CD1c-positive myeloid dendritic cell (primary cell): ENCODE measurements around the gene NFAM1.

Experiments
- DNase-seq: peaks from one replicate; pipeline ENCODE4 v3.0.0-alpha.2; 2016; ENCODE audit errors: extremely low spot score

NFAM1 gene

DNA sequence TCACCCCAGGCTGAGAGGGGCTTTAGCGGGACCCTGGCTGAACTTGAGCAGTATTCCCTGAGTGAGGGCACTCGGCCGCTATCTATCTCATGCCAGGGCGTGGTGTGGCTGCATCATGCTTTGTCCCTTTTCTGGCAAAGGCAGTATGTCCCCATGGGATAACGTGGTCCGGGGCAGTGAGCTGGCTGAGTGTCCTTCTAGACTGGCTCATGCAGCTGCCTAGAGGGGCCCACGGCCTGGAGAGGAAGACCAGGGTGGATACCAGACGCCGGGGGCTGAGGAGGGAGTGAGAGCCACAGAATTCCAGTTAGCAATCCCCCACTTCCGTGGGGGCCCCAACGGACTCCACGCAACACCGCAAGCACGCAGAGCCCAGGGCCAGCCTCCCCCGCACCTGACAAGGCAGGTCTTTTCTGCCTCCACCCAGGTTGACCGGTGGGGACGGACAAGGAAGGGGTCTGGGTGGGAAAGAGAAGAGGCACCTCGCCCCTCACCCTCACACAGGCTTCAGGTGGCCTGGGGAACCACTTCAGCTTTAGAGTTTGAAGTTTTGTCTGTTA, 15.5 kb downstream of the NFAM1 start:
- no peak for DNase-seq

GRCh38 chr22:42414565-42415303, 17.5 kb downstream of the NFAM1 start:
- DNase-seq, result peak; percentile 69

DNA sequence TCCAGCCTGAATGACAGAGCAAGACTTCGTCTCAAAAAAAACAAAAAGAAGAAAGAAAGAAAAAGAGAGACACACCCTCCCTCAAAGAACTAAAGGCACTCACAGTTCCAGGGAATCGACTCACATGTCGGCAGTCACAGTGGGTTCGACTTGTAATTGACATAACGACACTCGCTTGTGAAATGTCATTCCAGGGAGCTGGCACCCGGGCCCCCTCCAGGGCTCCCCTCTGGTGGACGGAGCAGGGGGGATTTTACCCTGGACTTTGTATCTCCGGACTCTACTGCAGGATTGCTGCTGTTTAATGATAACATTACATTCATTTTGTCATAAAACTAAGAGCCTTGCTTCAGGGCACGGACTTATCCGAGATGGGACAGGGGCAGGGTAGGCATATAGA, 18.2 kb downstream of the NFAM1 start:
- no peak for DNase-seq

GRCh38 chr22:42412744-42413333, 19.4 kb downstream of the NFAM1 start:
- DNase-seq, result no peak

GRCh38 chr22:42410708-42411107, 21.5 kb downstream of the NFAM1 start:
- DNase-seq, result no peak

DNA sequence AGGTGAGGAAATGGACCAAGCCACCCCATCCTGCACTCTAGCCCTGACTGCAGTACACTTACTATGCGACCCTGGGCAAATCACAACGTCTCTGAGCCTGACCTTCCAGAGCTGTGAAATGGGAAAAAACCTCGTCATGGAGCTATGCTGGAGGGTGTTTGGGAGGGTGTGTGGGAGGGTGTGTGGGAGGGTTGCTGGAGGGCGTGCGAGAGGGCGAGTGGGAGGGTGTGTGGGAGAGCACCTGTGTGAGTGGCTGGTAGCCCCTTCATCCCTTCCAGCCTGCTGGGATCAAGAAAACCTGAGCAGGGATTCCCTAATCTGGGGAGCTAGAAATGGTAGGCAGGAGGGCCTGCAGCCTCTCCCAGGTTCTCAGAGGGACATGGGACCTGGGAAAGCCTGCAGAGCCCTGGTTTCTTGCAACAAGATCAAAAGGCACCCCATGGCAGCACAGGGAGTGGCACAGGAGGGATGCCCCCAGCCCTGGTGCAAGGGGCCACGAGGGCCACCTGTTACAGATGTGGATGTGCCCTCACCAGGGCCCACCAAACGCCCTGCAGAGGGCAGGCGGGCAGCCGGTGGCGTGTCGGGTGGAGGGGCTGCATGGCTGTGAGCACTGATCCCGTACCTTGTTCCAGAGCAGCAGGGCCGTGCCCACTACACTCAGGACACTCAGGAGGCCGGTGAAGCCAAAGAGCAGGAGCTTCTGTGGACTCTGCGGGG, 23.2 kb downstream of the NFAM1 start:
- DNase-seq, result no peak

DNA sequence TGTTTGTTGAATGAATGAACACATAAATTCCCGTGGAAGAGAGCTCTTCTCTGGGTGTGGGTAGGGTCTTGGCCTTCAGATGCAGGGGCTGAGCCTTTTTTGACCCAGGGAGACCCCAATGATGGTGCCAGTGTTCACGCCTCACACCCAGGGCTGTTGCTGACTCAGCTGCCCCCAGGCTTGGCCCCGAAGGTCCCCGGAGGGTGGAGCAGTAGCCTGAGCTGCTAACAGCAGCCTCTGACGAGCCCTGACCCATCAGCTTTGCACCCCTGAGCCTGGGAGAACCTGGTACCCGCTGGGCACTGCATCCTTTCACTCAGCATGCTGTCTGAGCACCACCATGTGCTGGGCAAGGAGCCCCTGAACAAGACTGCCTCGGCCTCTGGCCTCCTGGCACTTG, 23.9 kb downstream of the NFAM1 start:
- DNase-seq, result no peak

GRCh38 chr22:42404266-42404665, 27.9 kb downstream of the NFAM1 start:
- DNase-seq, result no peak

DNA sequence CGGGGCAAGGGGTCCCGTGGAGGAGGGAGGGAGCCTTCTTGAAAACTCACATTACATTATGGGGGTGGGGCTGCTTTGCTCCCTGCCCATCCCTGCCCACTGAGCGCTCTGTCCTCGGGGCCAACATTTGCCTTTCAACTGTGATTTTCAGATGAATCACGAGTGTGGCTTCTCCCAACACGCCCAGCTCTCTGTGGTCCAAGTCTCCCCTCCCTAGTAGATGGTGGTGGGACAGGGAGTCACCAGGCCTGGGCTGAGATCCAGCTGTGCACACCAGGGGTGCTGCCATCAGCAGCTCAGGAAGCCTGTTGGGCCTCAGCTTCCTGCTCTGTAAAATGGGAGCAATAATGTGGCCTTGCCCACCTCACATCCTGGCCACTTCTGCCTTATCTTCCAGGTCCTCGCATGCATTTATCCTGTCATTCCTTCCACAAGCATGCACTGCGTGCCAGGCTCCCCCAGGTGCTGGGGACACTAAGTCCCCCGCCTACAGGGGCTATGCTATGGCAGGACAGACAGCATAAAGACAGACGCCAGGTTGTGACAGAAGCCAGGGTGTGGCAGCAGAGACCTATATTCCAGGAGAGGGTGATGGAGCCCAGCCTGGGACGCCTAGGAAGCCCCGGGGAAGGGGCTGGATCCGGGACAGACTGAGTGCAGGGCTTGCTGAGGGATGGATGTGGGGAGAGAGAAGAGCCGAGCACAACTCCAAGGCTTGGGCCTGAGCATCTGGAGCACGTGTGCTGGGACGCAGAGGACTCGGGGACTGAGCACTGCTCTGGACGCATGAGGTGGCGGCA, 30.5 kb downstream of the NFAM1 start:
- DNase-seq, result no peak

- no peak for DNase-seq
Measured at GRCh38 chr22:42400811-42401534, 31.2 kb downstream of the NFAM1 start.

- DNase-seq, result no peak
Measured at GRCh38 chr22:42399315-42400271, 32.6 kb downstream of the NFAM1 start.

DNA sequence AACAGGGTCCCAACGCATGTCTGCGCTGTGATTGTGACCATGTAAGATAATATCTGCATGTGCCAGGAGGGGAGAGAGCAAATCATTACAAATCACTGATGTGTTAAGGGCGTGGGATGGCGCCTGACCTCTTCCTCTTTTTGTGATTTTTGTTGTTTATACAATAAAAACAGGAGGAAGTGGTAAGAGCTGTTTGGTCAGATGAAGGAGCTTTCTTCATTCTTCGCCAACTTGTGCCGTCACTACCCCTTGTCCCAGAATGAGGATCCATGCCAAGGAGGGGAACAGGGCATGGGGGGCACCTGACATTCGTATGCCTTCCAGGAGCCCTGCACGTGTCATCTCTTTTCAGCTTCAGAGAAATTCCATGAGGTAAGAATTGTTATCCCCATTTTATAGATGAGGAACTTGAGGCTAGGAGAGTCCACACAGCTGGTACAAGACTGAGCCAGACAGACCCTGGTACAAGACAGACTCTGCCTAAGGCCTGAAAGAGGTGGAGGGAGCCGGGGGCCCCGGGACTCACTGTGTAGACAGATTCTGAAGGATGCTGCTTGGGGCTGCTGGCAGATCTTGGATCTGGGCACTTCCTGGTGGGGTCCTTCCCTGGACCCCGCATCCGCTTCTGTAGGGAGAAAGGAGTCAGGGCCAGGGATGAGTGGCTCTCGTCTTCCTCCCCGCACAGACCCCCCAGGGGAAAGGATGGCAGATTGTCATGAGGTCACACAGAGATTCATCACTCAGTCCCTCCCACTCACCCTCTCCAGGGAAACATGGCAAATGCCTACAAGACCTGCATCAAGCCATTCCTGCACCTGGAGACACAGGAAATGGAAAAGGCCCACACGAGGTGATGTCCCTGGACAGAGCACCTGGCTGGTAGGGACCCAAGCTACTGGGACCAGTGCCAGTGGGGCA, 34.6 kb downstream of the NFAM1 start:
- peak; percentile 96 for DNase-seq

- DNase-seq, result peak; percentile 81
Measured at GRCh38 chr22:42396621-42397331, 35.4 kb downstream of the NFAM1 start.

- no peak for DNase-seq
Measured at GRCh38 chr22:42389143-42389542, 43.1 kb downstream of the NFAM1 start.

DNA sequence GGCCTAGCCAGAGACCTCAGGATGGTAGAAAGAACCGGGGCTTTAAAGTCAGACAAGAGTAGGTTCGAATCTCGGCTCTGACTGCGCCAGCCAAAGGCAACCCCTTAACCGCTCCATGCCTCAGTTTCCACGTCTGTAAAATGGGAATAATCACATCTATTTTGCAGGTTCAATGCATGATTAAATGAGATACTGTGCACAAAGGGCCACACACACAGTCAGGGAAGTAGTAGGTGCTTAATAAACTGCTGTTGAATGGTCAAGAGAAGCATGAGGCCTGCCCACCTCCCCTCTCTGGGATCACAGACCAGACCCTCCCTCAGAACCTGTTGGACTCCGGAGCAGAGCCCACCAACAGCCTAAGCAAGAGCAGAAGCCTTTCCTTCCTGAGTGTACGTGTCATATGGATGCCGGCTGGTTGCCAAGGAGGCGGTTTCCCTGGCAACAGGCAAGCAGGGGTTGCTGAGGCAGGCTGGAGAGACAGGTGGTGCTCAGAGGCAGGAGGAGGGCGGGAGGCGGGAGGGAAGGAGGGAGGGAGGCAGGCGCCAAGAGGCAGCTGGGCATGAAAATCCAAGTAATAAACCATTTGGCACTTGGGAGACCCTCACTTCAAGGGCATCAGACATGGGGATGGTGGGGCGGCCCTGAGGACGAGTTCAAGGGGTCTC, 43.9 kb downstream of the NFAM1 start:
- DNase-seq, result no peak

DNA sequence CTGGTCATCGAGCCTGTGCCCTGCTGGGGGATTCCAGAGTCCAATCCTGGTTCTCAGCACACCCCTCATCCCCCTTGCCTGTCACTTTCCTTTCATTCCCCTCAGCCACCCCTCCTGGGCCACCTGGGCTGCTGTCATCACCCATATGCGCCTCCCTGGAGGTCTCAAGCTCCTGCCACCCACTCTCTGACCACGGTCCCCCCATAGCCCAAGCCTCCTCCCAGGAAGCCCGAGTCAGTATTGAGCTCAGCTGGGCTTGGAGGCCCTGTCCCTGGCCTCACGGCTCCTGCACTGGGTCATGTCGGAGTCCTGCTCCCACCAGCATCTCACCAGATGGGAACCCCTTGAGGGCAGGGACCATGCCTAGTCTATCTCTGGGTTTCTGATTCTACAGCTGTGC, 44.6 kb downstream of the NFAM1 start:
- DNase-seq, result no peak

GRCh38 chr22:42385696-42386095, 46.5 kb downstream of the NFAM1 start:
- DNase-seq, result no peak

- DNase-seq, result no peak
Measured at GRCh38 chr22:42384506-42384905, 47.7 kb downstream of the NFAM1 start.
